Smooth muscle cell (in vitro differentiated cells): Measurements from ENCODE around the gene FRK. TPM values are rescaled to one million over a fixed set of nuclear protein-coding genes. Genes with fewer than 3 reads are reported as not detected.

Experiments used
- DNase-seq: peaks from one replicate; lab custom pipeline; 2025; ENCODE audit not compliant: unreplicated experiment; lab: John Stamatoyannopoulos, UW
- H2AFZ ChIP-seq: fragments of 200-600 bp; sonication (generic); 2 replicates; pipeline ENCODE4 v1.6.0; 2016; ENCODE audit warnings: antibody characterized with exemption, low read depth, mild to moderate bottlenecking
- H3F3A ChIP-seq: fragments of 200-600 bp; sonication (generic); 2 replicates; pipeline ENCODE4 v1.6.0; 2017; ENCODE audit warnings: antibody characterized with exemption, low read depth
- H3K27ac ChIP-seq: fragments of 200-600 bp; sonication (generic); 2 replicates; pipeline ENCODE4 v1.5.1; 2016; ENCODE audit warnings: low read depth, mild to moderate bottlenecking
- H3K27me3 ChIP-seq: fragments of 200-600 bp; sonication (generic); 2 replicates; pipeline ENCODE4 v1.6.1; 2016; ENCODE audit warnings: low read depth, mild to moderate bottlenecking
- H3K36me3 ChIP-seq: fragments of 200-600 bp; sonication (generic); 2 replicates; pipeline ENCODE4 v1.5.1; 2016; ENCODE audit warnings: low read depth
- H3K4me1 ChIP-seq: fragments of 200-600 bp; sonication (generic); 2 replicates; pipeline ENCODE4 v1.5.1; 2016; ENCODE audit warnings: low read depth
- H3K4me2 ChIP-seq: fragments of 200-600 bp; sonication (generic); 2 replicates; pipeline ENCODE4 v1.6.0; 2016; ENCODE audit warnings: mild to moderate bottlenecking
- H3K4me3 ChIP-seq: fragments of 200-600 bp; sonication (generic); 2 replicates; pipeline ENCODE4 v1.5.1; 2016; ENCODE audit warnings: mild to moderate bottlenecking
- H3K79me2 ChIP-seq: fragments of 200-600 bp; sonication (generic); 2 replicates; pipeline ENCODE4 v1.6.0; 2016; ENCODE audit warnings: low read depth, mild to moderate bottlenecking
- H3K9ac ChIP-seq: fragments of 200-600 bp; sonication (generic); 2 replicates; pipeline ENCODE4 v1.6.0; 2016; ENCODE audit warnings: low read depth
- H3K9me3 ChIP-seq: fragments of 200-600 bp; sonication (generic); replicated peaks from 2 replicates; pipeline ENCODE4 v1.5.1; 2016; ENCODE audit warnings: low read depth
- H4K20me1 ChIP-seq: fragments of 200-600 bp; sonication (generic); 2 replicates; pipeline ENCODE4 v1.6.0; 2016; ENCODE audit warnings: low read depth
- WGBS: methylation state at CpG from one replicate; pipeline ENCODE4 v1.1.7; 2016; ENCODE audit warnings: low lambda C conversion rate; 5-methylcytosine and 5-hydroxymethylcytosine counted together
- polyA plus RNA-seq: library from polyadenylated mRNA; unstranded; fragments of >200 nt; fragmentation: Nextera tagmentation; extraction: Ambion mirVana; gene quantifications from 2 replicates; pipeline ENCODE4 v1.2.1, GENCODE V29; 2016
- total RNA-seq: library from RNA; depleted of rRNA; stranded (reverse); fragments of >200 nt; gene quantifications from 2 replicates; pipeline ENCODE4 v1.2.3, GENCODE V29; 2014
- TF ChIP-seq, protein P1 (sequence below): fragments of 200-600 bp; sonication (generic); IDR thresholded peaks from 2 replicates; pipeline ENCODE4 v1.5.1; 2017; ENCODE audit warnings: borderline replicate concordance, mild to moderate bottlenecking, antibody characterized with exemption; ENCODE audit not compliant: insufficient read depth, poor library complexity, severe bottlenecking

FRK gene
- total and polyA plus RNA-seq, 2 experiments from 2014 or later, result 0.11 to 1.4 TPM

DNA sequence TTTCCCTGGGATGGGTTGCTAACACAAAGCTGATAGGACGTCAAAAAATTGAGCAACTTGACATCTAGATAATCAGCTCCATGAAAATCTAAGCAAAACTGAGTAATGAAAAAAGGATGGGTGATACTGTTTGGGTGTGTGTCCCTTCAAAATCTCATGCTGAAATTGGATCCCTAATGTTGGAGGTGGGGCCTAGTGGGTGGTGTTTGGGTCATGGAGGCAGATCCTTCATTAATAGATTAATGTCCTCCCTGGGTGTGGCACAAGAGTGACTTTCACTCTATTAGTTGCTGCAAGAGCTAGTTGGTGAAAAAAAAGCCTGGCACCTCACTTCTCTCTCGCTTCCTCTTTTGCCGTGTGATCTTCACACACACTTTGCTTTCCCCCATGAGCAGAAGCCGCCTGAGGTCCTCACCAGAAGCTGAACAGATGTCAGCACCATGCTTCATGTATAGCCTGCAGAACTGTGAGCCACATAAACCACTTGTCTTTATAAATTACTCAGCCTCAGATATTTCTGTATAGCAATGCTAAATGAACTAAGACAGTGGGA, 160.9 kb downstream of the FRK start:
- 89% methylated on average over 4 of the region's 4 CpGs for WGBS
- no peaks in the 10 kb centered on the region for H3K27me3 ChIP-seq
- no peaks in the 10 kb centered on the region for H3K79me2 ChIP-seq
- no peak overlapping the region for H3K9ac ChIP-seq
- DNase-seq, result no peak
- no peaks in the 10 kb centered on the region for H3K36me3 ChIP-seq
- H2AFZ ChIP-seq, result no peak overlapping the region
- TF ChIP-seq, protein P1, sequence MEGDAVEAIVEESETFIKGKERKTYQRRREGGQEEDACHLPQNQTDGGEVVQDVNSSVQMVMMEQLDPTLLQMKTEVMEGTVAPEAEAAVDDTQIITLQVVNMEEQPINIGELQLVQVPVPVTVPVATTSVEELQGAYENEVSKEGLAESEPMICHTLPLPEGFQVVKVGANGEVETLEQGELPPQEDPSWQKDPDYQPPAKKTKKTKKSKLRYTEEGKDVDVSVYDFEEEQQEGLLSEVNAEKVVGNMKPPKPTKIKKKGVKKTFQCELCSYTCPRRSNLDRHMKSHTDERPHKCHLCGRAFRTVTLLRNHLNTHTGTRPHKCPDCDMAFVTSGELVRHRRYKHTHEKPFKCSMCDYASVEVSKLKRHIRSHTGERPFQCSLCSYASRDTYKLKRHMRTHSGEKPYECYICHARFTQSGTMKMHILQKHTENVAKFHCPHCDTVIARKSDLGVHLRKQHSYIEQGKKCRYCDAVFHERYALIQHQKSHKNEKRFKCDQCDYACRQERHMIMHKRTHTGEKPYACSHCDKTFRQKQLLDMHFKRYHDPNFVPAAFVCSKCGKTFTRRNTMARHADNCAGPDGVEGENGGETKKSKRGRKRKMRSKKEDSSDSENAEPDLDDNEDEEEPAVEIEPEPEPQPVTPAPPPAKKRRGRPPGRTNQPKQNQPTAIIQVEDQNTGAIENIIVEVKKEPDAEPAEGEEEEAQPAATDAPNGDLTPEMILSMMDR, result no peak
- H3K4me2 ChIP-seq, result no peak overlapping the region
- no peaks in the 10 kb centered on the region for H4K20me1 ChIP-seq
- H3K9me3 ChIP-seq, result no peaks in the 10 kb centered on the region
- no peaks in the 10 kb centered on the region for H3K4me1 ChIP-seq
- H3K4me3 ChIP-seq, result no peak overlapping the region
- no peak overlapping the region for H3K27ac ChIP-seq
- H3F3A ChIP-seq, result no peaks in the 10 kb centered on the region

DNA sequence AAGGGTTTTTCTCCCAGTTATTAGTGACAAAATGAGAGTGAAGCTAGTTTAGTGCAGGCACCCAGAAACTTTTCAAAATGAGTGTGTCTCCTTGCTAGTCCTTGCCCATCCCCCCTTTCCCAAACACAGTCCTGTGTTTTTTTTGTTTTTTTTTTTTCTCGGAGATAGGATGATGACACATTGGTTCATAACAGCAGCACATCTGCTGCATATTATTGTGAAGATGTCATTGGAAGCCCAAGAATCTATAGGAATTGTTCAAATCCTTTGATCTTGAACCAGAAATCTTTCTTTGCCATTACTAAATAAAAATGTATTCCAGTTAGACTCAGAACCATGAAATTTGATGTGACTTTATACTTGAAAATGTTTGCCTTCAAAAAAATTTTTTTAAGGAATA, 162.4 kb downstream of the FRK start:
- TF ChIP-seq, protein P1, result no peak
- no peaks in the 10 kb centered on the region for H3K27me3 ChIP-seq
- H3K4me3 ChIP-seq, result no peak overlapping the region
- no peaks in the 10 kb centered on the region for H3K4me1 ChIP-seq
- no peak for DNase-seq
- no peaks in the 10 kb centered on the region for H4K20me1 ChIP-seq
- no peak overlapping the region for H3K27ac ChIP-seq
- no peaks in the 10 kb centered on the region for H3K9me3 ChIP-seq
- H3K36me3 ChIP-seq, result no peaks in the 10 kb centered on the region
- H3K9ac ChIP-seq, result no peak overlapping the region
- no peak overlapping the region for H2AFZ ChIP-seq
- H3F3A ChIP-seq, result no peaks in the 10 kb centered on the region
- peak overlapping the region; percentile 34 for H3K4me2 ChIP-seq
- no peaks in the 10 kb centered on the region for H3K79me2 ChIP-seq
- WGBS, result 26% methylated on average over 1 of the region's 1 CpG

DNA sequence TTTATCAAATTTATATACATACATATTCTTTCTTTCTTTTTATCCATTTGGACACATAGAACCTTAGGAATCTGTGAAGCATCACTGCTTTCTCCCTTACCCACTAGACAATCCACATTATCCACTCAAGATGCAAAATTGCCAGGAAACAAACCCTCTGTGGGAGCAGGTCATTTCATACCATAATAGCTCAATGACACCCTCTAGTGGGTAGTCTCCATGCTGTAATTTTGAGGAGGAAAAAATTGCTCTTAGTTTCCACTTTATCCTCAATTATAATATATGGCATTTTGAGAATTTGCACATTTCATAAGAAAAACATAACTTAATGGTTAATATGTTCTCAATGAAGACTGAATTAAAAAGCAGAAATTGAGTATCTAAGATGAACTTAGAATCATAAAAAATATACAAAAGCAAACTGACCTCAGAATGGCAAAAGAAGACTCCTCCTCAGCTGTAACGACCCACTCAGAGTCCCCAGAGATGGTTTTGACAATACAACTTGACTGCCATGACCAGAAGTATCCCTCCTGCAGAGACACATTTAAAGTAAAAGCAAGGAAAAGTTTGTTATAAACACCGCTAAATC, 164.1 kb downstream of the FRK start:
- Histone ChIP-seq H3K27ac (no peak overlapping the region), H3K9me3 (no peaks in the 10 kb centered on the region), H3K36me3 (no peaks in the 10 kb centered on the region), H3K4me3 (no peak overlapping the region), H2AFZ (no peak overlapping the region), H4K20me1 (no peaks in the 10 kb centered on the region), H3K4me2 (no peak overlapping the region), H3K79me2 (no peaks in the 10 kb centered on the region), H3F3A (no peaks in the 10 kb centered on the region), H3K9ac (no peak overlapping the region), H3K27me3 (no peaks in the 10 kb centered on the region), H3K4me1 (no peaks in the 10 kb centered on the region)
- TF ChIP-seq, protein P1, result peak; percentile 91
- DNase-seq, result no peak
- 64% methylated on average over 2 of the region's 2 CpGs for WGBS
